ENCODE results near the gene IGFBP1. TPM values are rescaled to one million over a fixed set of nuclear protein-coding genes. Genes with fewer than 3 reads are reported as not detected.

The IGFBP1 gene
- total and polyA plus RNA-seq, 8 donors: 0.11 to 0.19 (median 0.12) TPM; not detected in 5

GRCh38 chr7:45917064-45917463, 28.8 kb downstream of the IGFBP1 start:
- H3K4me1 ChIP-seq: peaks cover 0 to 14% (median 6%) of the 10 kb centered on the region in 3 donors
- H3K4me3 ChIP-seq: no peak overlapping the region
- no peaks in the 10 kb centered on the region for H3K36me3 ChIP-seq
- intact Hi-C loops (cut with DNase I): loop anchor here in 2 of 3 donors (5.0 to 10.0 kb wide), 6 partner anchors 435 to 1338 kb away; no protein-coding TSS in a partner anchor
- no peak for ATAC-seq
- H3K27ac ChIP-seq: no peak overlapping the region
- peaks cover 0 to 14% (median 2%) of the 10 kb centered on the region in 4 donors for H3K27me3 ChIP-seq
- FAIRE-seq: no peak
- no peaks in the 10 kb centered on the region for H3K9me3 ChIP-seq
- TF ChIP-seq, protein P1, sequence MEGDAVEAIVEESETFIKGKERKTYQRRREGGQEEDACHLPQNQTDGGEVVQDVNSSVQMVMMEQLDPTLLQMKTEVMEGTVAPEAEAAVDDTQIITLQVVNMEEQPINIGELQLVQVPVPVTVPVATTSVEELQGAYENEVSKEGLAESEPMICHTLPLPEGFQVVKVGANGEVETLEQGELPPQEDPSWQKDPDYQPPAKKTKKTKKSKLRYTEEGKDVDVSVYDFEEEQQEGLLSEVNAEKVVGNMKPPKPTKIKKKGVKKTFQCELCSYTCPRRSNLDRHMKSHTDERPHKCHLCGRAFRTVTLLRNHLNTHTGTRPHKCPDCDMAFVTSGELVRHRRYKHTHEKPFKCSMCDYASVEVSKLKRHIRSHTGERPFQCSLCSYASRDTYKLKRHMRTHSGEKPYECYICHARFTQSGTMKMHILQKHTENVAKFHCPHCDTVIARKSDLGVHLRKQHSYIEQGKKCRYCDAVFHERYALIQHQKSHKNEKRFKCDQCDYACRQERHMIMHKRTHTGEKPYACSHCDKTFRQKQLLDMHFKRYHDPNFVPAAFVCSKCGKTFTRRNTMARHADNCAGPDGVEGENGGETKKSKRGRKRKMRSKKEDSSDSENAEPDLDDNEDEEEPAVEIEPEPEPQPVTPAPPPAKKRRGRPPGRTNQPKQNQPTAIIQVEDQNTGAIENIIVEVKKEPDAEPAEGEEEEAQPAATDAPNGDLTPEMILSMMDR (IDR thresholded peaks at IDR 0.05): no peak
- WGBS, 2 donors: 57 to 62% methylated on average over 14 of the region's 14 CpGs
- no peak for DNase-seq

GRCh38 chr7:45917658-45918057, 29.4 kb downstream of the IGFBP1 start:
- H3K9me3 ChIP-seq: no peaks in the 10 kb centered on the region
- no peak overlapping the region for H3K27ac ChIP-seq
- H3K36me3 ChIP-seq: no peaks in the 10 kb centered on the region
- no peak for FAIRE-seq
- WGBS, 2 donors: 5 to 7% methylated on average over 15 of the region's 15 CpGs
- intact Hi-C loops (cut with DNase I): loop anchor here in 2 of 3 donors (5.0 to 10.0 kb wide), 6 partner anchors 435 to 1337 kb away; no protein-coding TSS in a partner anchor
- peak; percentile 59 to 97 (median 83) for DNase-seq
- TF ChIP-seq, protein P1 (IDR thresholded peaks at IDR 0.05): peak; percentile 81 to 98 (median 91)
- H3K27me3 ChIP-seq: peaks cover 0 to 14% (median 2%) of the 10 kb centered on the region in 4 donors
- no peak overlapping the region for H3K4me3 ChIP-seq
- ATAC-seq: peak; percentile 38 to 73 (median 65)
- peaks cover 0 to 20% (median 11%) of the 10 kb centered on the region in 3 donors for H3K4me1 ChIP-seq

DNA sequence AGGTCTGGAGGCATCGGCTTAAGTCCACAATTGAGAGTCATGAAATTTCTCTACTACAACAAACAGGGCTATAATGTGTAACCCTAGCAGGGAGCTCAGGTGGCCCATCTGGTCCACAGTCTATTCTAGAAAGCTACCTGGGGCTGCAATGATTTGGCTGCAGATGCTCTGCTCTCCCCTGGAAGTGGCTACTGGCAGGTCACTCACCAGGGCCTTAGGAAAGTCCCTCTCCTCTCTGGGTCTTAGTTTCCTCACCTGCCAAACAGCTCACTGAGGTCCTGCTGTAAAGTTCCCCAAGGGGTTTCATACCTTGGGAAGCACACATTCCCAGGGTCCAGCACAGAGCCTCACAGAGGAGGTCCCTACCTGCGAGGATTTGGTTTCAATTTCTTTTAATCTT, 30.3 kb downstream of the IGFBP1 start:
- H3K27ac ChIP-seq: no peak overlapping the region
- DNase-seq: no peak
- TF ChIP-seq, protein P1 (IDR thresholded peaks at IDR 0.05): no peak
- H3K4me1 ChIP-seq: peaks cover 0 to 26% (median 11%) of the 10 kb centered on the region in 3 donors
- H3K9me3 ChIP-seq: no peaks in the 10 kb centered on the region
- WGBS, 2 donors: 81 to 82% methylated on average over 2 of the region's 2 CpGs
- intact Hi-C loops (cut with DNase I): loop anchor here in 2 of 3 donors (5.0 to 10.0 kb wide), 6 partner anchors 434 to 1336 kb away; no protein-coding TSS in a partner anchor
- no peaks in the 10 kb centered on the region for H3K36me3 ChIP-seq
- H3K27me3 ChIP-seq: peaks cover 0 to 14% (median 2%) of the 10 kb centered on the region in 4 donors
- no peak for ATAC-seq
- no peak overlapping the region for H3K4me3 ChIP-seq
- FAIRE-seq: no peak

DNA sequence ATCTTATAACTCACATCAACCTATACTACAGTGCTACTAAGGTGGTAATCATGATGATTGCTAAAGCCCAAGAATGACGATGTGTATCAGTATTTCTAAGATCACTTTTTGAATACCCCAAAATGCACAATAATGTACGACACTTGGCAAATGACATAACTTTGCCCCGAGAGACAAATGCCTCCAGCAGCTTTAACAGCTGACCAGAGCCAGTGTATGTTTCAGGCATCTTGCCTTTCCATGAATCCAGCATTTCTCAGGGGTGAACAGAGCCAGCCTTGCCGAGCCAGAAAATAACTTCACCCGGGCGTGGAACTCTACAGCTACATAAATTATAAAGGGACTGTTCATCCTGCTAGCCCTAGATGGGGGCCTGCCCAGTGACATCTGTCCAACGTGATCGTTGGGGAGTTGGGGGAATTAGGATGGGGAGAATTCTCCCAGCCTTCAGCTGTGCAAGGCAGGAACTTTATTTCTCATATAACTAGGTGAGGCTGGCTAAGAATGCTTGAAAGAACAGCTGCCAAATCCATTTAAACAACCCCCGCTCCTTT, 31.0 kb downstream of the IGFBP1 start:
- H3K27me3 ChIP-seq: peaks cover 0 to 14% (median 2%) of the 10 kb centered on the region in 4 donors
- H3K27ac ChIP-seq: no peak overlapping the region
- no peak for DNase-seq
- no peak for FAIRE-seq
- WGBS, 2 donors: 39 to 47% methylated on average over 9 of the region's 9 CpGs
- peaks cover 0 to 33% (median 11%) of the 10 kb centered on the region in 3 donors for H3K4me1 ChIP-seq
- H3K36me3 ChIP-seq: no peaks in the 10 kb centered on the region
- TF ChIP-seq, protein P1 (IDR thresholded peaks at IDR 0.05): no peak
- H3K9me3 ChIP-seq: no peaks in the 10 kb centered on the region
- ATAC-seq: no peak
- intact Hi-C loops (cut with DNase I): loop anchor here in 2 of 3 donors (5.0 to 10.0 kb wide), 6 partner anchors 433 to 1335 kb away; no protein-coding TSS in a partner anchor
- H3K4me3 ChIP-seq: no peak overlapping the region

DNA sequence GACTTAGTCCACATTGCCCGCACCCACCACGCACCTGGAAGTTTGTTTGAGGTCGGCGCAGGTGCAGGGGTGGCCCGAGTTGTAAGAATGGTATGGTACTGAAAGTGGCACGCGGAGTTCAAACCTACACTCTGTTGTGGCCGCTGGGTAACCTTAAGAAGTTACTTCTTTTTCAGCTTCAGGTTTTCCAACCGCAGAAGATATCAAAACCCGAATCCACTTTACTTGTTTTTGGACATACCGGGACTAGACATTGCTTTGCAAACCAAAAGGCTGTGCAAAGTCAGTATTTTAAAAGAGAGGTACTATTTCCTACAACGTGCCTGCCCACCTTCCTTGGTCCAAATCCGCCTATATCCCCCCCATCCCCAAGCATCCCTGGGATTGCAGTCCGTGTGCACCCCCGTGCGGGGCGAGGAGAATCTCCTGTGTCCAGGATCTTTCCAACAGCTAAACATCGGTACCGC, 31.7 kb downstream of the IGFBP1 start:
- FAIRE-seq (no peak), ATAC-seq (no peak), DNase-seq (no peak)
- TF ChIP-seq, protein P1 (IDR thresholded peaks at IDR 0.05): no peak
- peaks cover 0 to 36% (median 11%) of the 10 kb centered on the region in 3 donors for H3K4me1 ChIP-seq
- H3K27ac ChIP-seq: no peak overlapping the region
- intact Hi-C loops (cut with DNase I): loop anchor here (5.0 to 10.0 kb wide), 6 partner anchors 432 to 1335 kb away; no protein-coding TSS in a partner anchor
- no peaks in the 10 kb centered on the region for H3K36me3 ChIP-seq
- peaks cover 0 to 14% (median 2%) of the 10 kb centered on the region in 4 donors for H3K27me3 ChIP-seq
- WGBS, 2 donors: 7 to 10% methylated on average over 19 of the region's 19 CpGs
- no peaks in the 10 kb centered on the region for H3K9me3 ChIP-seq
- peak overlapping the region; percentile 22 to 45 (median 32) for H3K4me3 ChIP-seq

Data from pancreas (tissue), 10 donors.